ENCODE results near the gene MAN2B2.
A peak's percentile ranks its signal among the peaks of the same experiment; 100 is the strongest.

Gene MAN2B2

GRCh38 chr4:6546681-6547447 lies 28.1 kb upstream of the MAN2B2 start:
- DNase-seq: peak; percentile 27 to 32

- DNase-seq: no peak
Measured at GRCh38 chr4:6548201-6548881, 26.6 kb upstream of the MAN2B2 start.

GRCh38 chr4:6548882-6549230 lies 26.1 kb upstream of the MAN2B2 start:
- no peak for DNase-seq

GRCh38 chr4:6549445-6549844 lies 25.5 kb upstream of the MAN2B2 start:
- DNase-seq: no peak

- no peak for DNase-seq
Measured at GRCh38 chr4:6549890-6550620, 24.9 kb upstream of the MAN2B2 start.

GRCh38 chr4:6550821-6551220 lies 24.2 kb upstream of the MAN2B2 start:
- no peak for DNase-seq

- DNase-seq: no peak
Measured at GRCh38 chr4:6551660-6552059, 23.3 kb upstream of the MAN2B2 start.

GRCh38 chr4:6555519-6555918 lies 19.5 kb upstream of the MAN2B2 start:
- DNase-seq: no peak

- no peak for DNase-seq
Measured at GRCh38 chr4:6556263-6556662, 18.7 kb upstream of the MAN2B2 start.

GRCh38 chr4:6557185-6557584 lies 17.8 kb upstream of the MAN2B2 start:
- no peak for DNase-seq

- DNase-seq: no peak
Measured at GRCh38 chr4:6557856-6558255, 17.1 kb upstream of the MAN2B2 start.

GRCh38 chr4:6560416-6561172 lies 14.4 kb upstream of the MAN2B2 start:
- no peak for DNase-seq

GRCh38 chr4:6561173-6561516 lies 13.8 kb upstream of the MAN2B2 start:
- DNase-seq: no peak

GRCh38 chr4:6561706-6562371 lies 13.2 kb upstream of the MAN2B2 start:
- no peak for DNase-seq

GRCh38 chr4:6562931-6563901 lies 11.8 kb upstream of the MAN2B2 start:
- no peak for DNase-seq

- no peak for DNase-seq
Measured at GRCh38 chr4:6563935-6564645, 10.9 kb upstream of the MAN2B2 start.

GRCh38 chr4:6565691-6566390 lies 9.1 kb upstream of the MAN2B2 start:
- DNase-seq: no peak

- DNase-seq: no peak
Measured at GRCh38 chr4:6566391-6567190, 8.4 kb upstream of the MAN2B2 start.

- no peak for DNase-seq
Measured at GRCh38 chr4:6567218-6567617, 7.8 kb upstream of the MAN2B2 start.
